ENCODE data around the gene MIPEP.

DNA sequence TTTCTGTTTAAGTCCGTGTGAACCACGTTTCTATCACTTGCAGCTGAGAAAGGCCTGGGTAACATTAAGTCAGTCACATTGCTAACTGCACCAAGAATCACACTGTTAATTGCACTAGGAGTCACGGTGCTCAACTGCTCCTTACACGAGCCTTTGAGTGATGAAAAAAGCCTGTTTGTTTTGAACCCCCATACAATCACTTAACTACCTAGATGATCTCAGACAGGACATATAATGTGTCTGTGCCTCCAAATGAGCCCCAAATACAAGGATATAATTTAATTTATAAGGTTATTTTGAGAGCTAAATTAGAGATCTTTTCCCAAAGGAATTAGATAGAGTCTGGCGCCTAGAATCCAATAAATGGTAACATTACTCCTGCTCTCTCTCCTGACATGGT, 84.1 kb downstream of the MIPEP start:
- no peak for TF ChIP-seq ESRRA (IDR thresholded peaks at IDR 0.05; ENCODE audit: borderline replicate concordance, low read length)
- TF ChIP-seq JUNB (IDR thresholded peaks at IDR 0.05): no peak
- no peak for TF ChIP-seq BHLHE40 (IDR thresholded peaks at IDR 0.05; ENCODE audit: low read depth, low read length)
- TF ChIP-seq NR3C1 (IDR thresholded peaks at IDR 0.05): no peak
- no peak for TF ChIP-seq POLR2A (IDR thresholded peaks at IDR 0.05; ENCODE audit: low read length)
